ENCODE results near the gene GXYLT2. TPM values are rescaled to one million over a fixed set of nuclear protein-coding genes. Genes with fewer than 3 reads are reported as not detected.

The GXYLT2 gene
- total and polyA plus RNA-seq, 9 donors = 20.0 to 41.1 (median 29.8) TPM

GRCh38 chr3:72860053-72860452 is 27.8 kb upstream of the GXYLT2 start:
- Histone ChIP-seq H3K4me1 (ENCODE audit: control insufficient read depth, insufficient read depth, low read length) (no peaks in the 10 kb centered on the region), H3K4me3 (ENCODE audit: low read length) (no peak overlapping the region), H3K27ac (ENCODE audit: low read length) (no peak overlapping the region), H3K36me3 (ENCODE audit: control insufficient read depth, insufficient read depth, low read length) (no peaks in the 10 kb centered on the region), H3K27me3 (ENCODE audit: control insufficient read depth, insufficient read depth, low read length) (no peaks in the 10 kb centered on the region), H3K9me3 (replicated peaks; ENCODE audit: control insufficient read depth, low read depth, low read length) (no peaks in the 10 kb centered on the region)
- 93% methylated on average over 3 of the region's 5 CpGs for WGBS (ENCODE audit: insufficient coverage)
- DNase-seq = no peak

GRCh38 chr3:72860846-72861245 is 27.0 kb upstream of the GXYLT2 start:
- H3K9me3 ChIP-seq (replicated peaks; ENCODE audit: control insufficient read depth, low read depth, low read length) = no peaks in the 10 kb centered on the region
- no peak for DNase-seq
- no CpG with 5 or more reads among the region's 1 CpG for WGBS (ENCODE audit: insufficient coverage)

GRCh38 chr3:72862314-72863090 is 25.3 kb upstream of the GXYLT2 start:
- WGBS (ENCODE audit: insufficient coverage) = no CpG with 5 or more reads among the region's 7 CpGs
- no peak overlapping the region for H3K4me3 ChIP-seq (ENCODE audit: low read length)
- no peaks in the 10 kb centered on the region for H3K36me3 ChIP-seq (ENCODE audit: control insufficient read depth, insufficient read depth, low read length)
- H3K4me1 ChIP-seq (ENCODE audit: control insufficient read depth, insufficient read depth, low read length) = no peaks in the 10 kb centered on the region
- H3K27me3 ChIP-seq (ENCODE audit: control insufficient read depth, insufficient read depth, low read length) = no peaks in the 10 kb centered on the region
- no peak overlapping the region for H3K27ac ChIP-seq (ENCODE audit: low read length)
- H3K9me3 ChIP-seq (replicated peaks; ENCODE audit: control insufficient read depth, low read depth, low read length) = no peaks in the 10 kb centered on the region
- DNase-seq = no peak

More at GRCh38 chr3:72860846-72861245, 27.0 kb upstream of the GXYLT2 start:
- H3K27ac ChIP-seq (ENCODE audit: low read length) = no peak overlapping the region
- no peaks in the 10 kb centered on the region for H3K36me3 ChIP-seq (ENCODE audit: control insufficient read depth, insufficient read depth, low read length)
- H3K4me1 ChIP-seq (ENCODE audit: control insufficient read depth, insufficient read depth, low read length) = no peaks in the 10 kb centered on the region
- no peak overlapping the region for H3K4me3 ChIP-seq (ENCODE audit: low read length)
- no peaks in the 10 kb centered on the region for H3K27me3 ChIP-seq (ENCODE audit: control insufficient read depth, insufficient read depth, low read length)

- DNase-seq = no peak
- Histone ChIP-seq H3K36me3 (ENCODE audit: control insufficient read depth, insufficient read depth, low read length) (no peaks in the 10 kb centered on the region), H3K27ac (ENCODE audit: low read length) (no peak overlapping the region), H3K4me3 (ENCODE audit: low read length) (no peak overlapping the region), H3K27me3 (ENCODE audit: control insufficient read depth, insufficient read depth, low read length) (no peaks in the 10 kb centered on the region), H3K9me3 (replicated peaks; ENCODE audit: control insufficient read depth, low read depth, low read length) (no peaks in the 10 kb centered on the region), H3K4me1 (ENCODE audit: control insufficient read depth, insufficient read depth, low read length) (no peaks in the 10 kb centered on the region)
- WGBS (ENCODE audit: insufficient coverage) = 33% methylated on average over 2 of the region's 5 CpGs
Observed at GRCh38 chr3:72872183-72872582, 15.7 kb upstream of the GXYLT2 start.

- DNase-seq = peak; percentile 45
- peaks cover 6% of the 10 kb centered on the region for H3K27me3 ChIP-seq (ENCODE audit: control insufficient read depth, insufficient read depth, low read length)
- peaks cover 4% of the 10 kb centered on the region for H3K9me3 ChIP-seq (replicated peaks; ENCODE audit: control insufficient read depth, low read depth, low read length)
- 0% methylated on average over 2 of the region's 7 CpGs for WGBS (ENCODE audit: insufficient coverage)
- peak overlapping the region; percentile 77 for H3K27ac ChIP-seq (ENCODE audit: low read length)
- H3K4me1 ChIP-seq (ENCODE audit: control insufficient read depth, insufficient read depth, low read length) = peaks cover 25% of the 10 kb centered on the region
- no peaks in the 10 kb centered on the region for H3K36me3 ChIP-seq (ENCODE audit: control insufficient read depth, insufficient read depth, low read length)
- H3K4me3 ChIP-seq (ENCODE audit: low read length) = peak overlapping the region; percentile 54
Observed at GRCh38 chr3:72887343-72887704, 522 bp upstream of the GXYLT2 start.

GRCh38 chr3:72888546-72889309 is 882 bp downstream of the GXYLT2 start:
- Histone ChIP-seq H3K9me3 (replicated peaks; ENCODE audit: control insufficient read depth, low read depth, low read length) (no peaks in the 10 kb centered on the region), H3K27me3 (ENCODE audit: control insufficient read depth, insufficient read depth, low read length) (peaks cover 6% of the 10 kb centered on the region), H3K4me3 (ENCODE audit: low read length) (peak overlapping the region; percentile 59), H3K36me3 (ENCODE audit: control insufficient read depth, insufficient read depth, low read length) (peaks cover 6% of the 10 kb centered on the region), H3K27ac (ENCODE audit: low read length) (peak overlapping the region; percentile 87), H3K4me1 (ENCODE audit: control insufficient read depth, insufficient read depth, low read length) (peaks cover 35% of the 10 kb centered on the region)
- peak; percentile 67 for DNase-seq
- WGBS (ENCODE audit: insufficient coverage) = 2% methylated on average over 11 of the region's 21 CpGs

GRCh38 chr3:72889310-72890165 is 1.7 kb downstream of the GXYLT2 start:
- Histone ChIP-seq H3K9me3 (replicated peaks; ENCODE audit: control insufficient read depth, low read depth, low read length) (no peaks in the 10 kb centered on the region), H3K4me3 (ENCODE audit: low read length) (peak overlapping the region; percentile 59), H3K4me1 (ENCODE audit: control insufficient read depth, insufficient read depth, low read length) (peaks cover 38% of the 10 kb centered on the region), H3K36me3 (ENCODE audit: control insufficient read depth, insufficient read depth, low read length) (peaks cover 9% of the 10 kb centered on the region), H3K27ac (ENCODE audit: low read length) (peak overlapping the region; percentile 87), H3K27me3 (ENCODE audit: control insufficient read depth, insufficient read depth, low read length) (peaks cover 6% of the 10 kb centered on the region)
- DNase-seq = no peak
- 69% methylated on average over 4 of the region's 13 CpGs for WGBS (ENCODE audit: insufficient coverage)

- WGBS (ENCODE audit: insufficient coverage) = 93% methylated on average over 4 of the region's 10 CpGs
- Histone ChIP-seq H3K4me1 (ENCODE audit: control insufficient read depth, insufficient read depth, low read length) (peaks cover 38% of the 10 kb centered on the region), H3K4me3 (ENCODE audit: low read length) (peak overlapping the region; percentile 59)
Observed at GRCh38 chr3:72890166-72890925, 2.5 kb downstream of the GXYLT2 start.

GRCh38 chr3:72891053-72891855 is 3.4 kb downstream of the GXYLT2 start:
- peak; percentile 92 for DNase-seq
- 30% methylated on average over 2 of the region's 8 CpGs for WGBS (ENCODE audit: insufficient coverage)
- H3K4me1 ChIP-seq (ENCODE audit: control insufficient read depth, insufficient read depth, low read length) = peaks cover 36% of the 10 kb centered on the region
- no peak overlapping the region for H3K4me3 ChIP-seq (ENCODE audit: low read length)
- peaks cover 3% of the 10 kb centered on the region for H3K27me3 ChIP-seq (ENCODE audit: control insufficient read depth, insufficient read depth, low read length)
- no peaks in the 10 kb centered on the region for H3K9me3 ChIP-seq (replicated peaks; ENCODE audit: control insufficient read depth, low read depth, low read length)
- peaks cover 9% of the 10 kb centered on the region for H3K36me3 ChIP-seq (ENCODE audit: control insufficient read depth, insufficient read depth, low read length)
- peak overlapping the region; percentile 87 for H3K27ac ChIP-seq (ENCODE audit: low read length)

More at GRCh38 chr3:72890166-72890925, 2.5 kb downstream of the GXYLT2 start:
- Histone ChIP-seq H3K27ac (ENCODE audit: low read length) (peak overlapping the region; percentile 87), H3K36me3 (ENCODE audit: control insufficient read depth, insufficient read depth, low read length) (peaks cover 9% of the 10 kb centered on the region), H3K27me3 (ENCODE audit: control insufficient read depth, insufficient read depth, low read length) (peaks cover 6% of the 10 kb centered on the region), H3K9me3 (replicated peaks; ENCODE audit: control insufficient read depth, low read depth, low read length) (no peaks in the 10 kb centered on the region)
- DNase-seq = no peak
